WTC11 (cell line): ENCODE measurements around the gene UVRAG. TPM values are rescaled to one million over a fixed set of nuclear protein-coding genes. Genes with fewer than 3 reads are reported as not detected.
A peak's percentile ranks its signal among the peaks of the same experiment; 100 is the strongest.

Experiments used
- ATAC-seq: fragments of 200-7000 bp; cut with Tn5 transposase; 2 replicates; pipeline ENCODE4 v1.10.0; 2021; ENCODE audit warnings: mild to moderate bottlenecking, moderate library complexity
- CTCF ChIA-PET: fragments of 300-600 bp; sonication (Branson Sonifier 250); formaldehyde crosslinking; loops from one replicate; lab custom pipeline; 2021; ENCODE audit warnings: antibody characterized with exemption; lab: Charles Lee
- POLR2A ChIA-PET: fragments of 350-600 bp; sonication (Branson Sonifier 250); formaldehyde crosslinking; loops from one replicate; lab custom pipeline; 2021; ENCODE audit warnings: antibody characterized with exemption; lab: Charles Lee
- DNase-seq: peaks from one replicate; pipeline ENCODE4 v3.0.0; 2021; ENCODE audit warnings: low spot score
- H3K27ac Mint-ChIP-seq: 2 replicates; pipeline ENCODE4 v1.8.0; 2021; ENCODE audit warnings: mixed read lengths
- H3K27me3 Mint-ChIP-seq: 2 replicates; pipeline ENCODE4 v1.8.0; 2021; ENCODE audit warnings: low read depth, mild to moderate bottlenecking, moderate library complexity, mixed read lengths
- H3K36me3 Mint-ChIP-seq: 2 replicates; pipeline ENCODE4 v1.8.0; 2021; ENCODE audit warnings: mixed read lengths
- H3K4me1 Mint-ChIP-seq: 2 replicates; pipeline ENCODE4 v1.8.0; 2022; ENCODE audit warnings: mixed read lengths
- H3K4me3 Mint-ChIP-seq: 2 replicates; pipeline ENCODE4 v1.8.0; 2021; ENCODE audit warnings: mild to moderate bottlenecking, moderate library complexity, mixed read lengths
- H3K9me3 Mint-ChIP-seq: 2 replicates; pipeline ENCODE4 v1.8.0; 2021; ENCODE audit warnings: mixed read lengths
- CBFB ChIP-seq: sonication (generic); formaldehyde crosslinking; IDR thresholded peaks from 2 replicates; pipeline ENCODE4 v1.8.1; 2022; ENCODE audit warnings: mild to moderate bottlenecking, low read depth, missing genetic modification reagents
- CTCF ChIP-seq: fragments of 200-600 bp; IDR thresholded peaks from 2 replicates; pipeline ENCODE4 v1.8.0; 2022; ENCODE audit warnings: antibody characterized with exemption
- EMX1 ChIP-seq: fragments of 250-450 bp; sonication (Bioruptor Pico); IDR thresholded peaks from 2 replicates; pipeline ENCODE4 v1.8.0; 2021; ENCODE audit warnings: mild to moderate bottlenecking
- IRF1 ChIP-seq: sonication (generic); formaldehyde crosslinking; IDR thresholded peaks from 2 replicates; pipeline ENCODE4 v1.8.0; 2023; ENCODE audit warnings: missing genetic modification reagents
- NR1H2 ChIP-seq: sonication (generic); formaldehyde crosslinking; IDR thresholded peaks from 2 replicates; pipeline ENCODE4 v1.9.0; 2021; ENCODE audit warnings: mild to moderate bottlenecking, moderate library complexity, missing genetic modification reagents
- RORB ChIP-seq: fragments of 250-450 bp; sonication (Bioruptor Pico); IDR thresholded peaks from 2 replicates; pipeline ENCODE4 v1.9.0; 2021; ENCODE audit warnings: mild to moderate bottlenecking
- SOX15 ChIP-seq: fragments of 250-450 bp; sonication (Bioruptor Pico); IDR thresholded peaks from 2 replicates; pipeline ENCODE4 v1.9.0; 2021; ENCODE audit warnings: mild to moderate bottlenecking
- TEAD4 ChIP-seq: sonication (generic); formaldehyde crosslinking; IDR thresholded peaks from 2 replicates; pipeline ENCODE4 v1.8.0; 2022; ENCODE audit warnings: mild to moderate bottlenecking, missing genetic modification reagents
- USF2 ChIP-seq: sonication (generic); formaldehyde crosslinking; IDR thresholded peaks from 2 replicates; pipeline ENCODE4 v1.8.1; 2023; ENCODE audit warnings: mild to moderate bottlenecking, missing genetic modification reagents, moderate library complexity
- ZNF121 ChIP-seq: sonication (generic); formaldehyde crosslinking; IDR thresholded peaks from 2 replicates; pipeline ENCODE4 v1.8.0; 2023; ENCODE audit warnings: missing genetic modification reagents
- ZNF263 ChIP-seq: sonication (generic); formaldehyde crosslinking; IDR thresholded peaks from 2 replicates; pipeline ENCODE4 v1.8.1; 2022; ENCODE audit warnings: low read depth, mild to moderate bottlenecking, moderate library complexity, missing genetic modification reagents
- ZNF317 ChIP-seq: sonication (generic); formaldehyde crosslinking; IDR thresholded peaks from 2 replicates; pipeline ENCODE4 v1.8.1; 2023; ENCODE audit warnings: low read depth, mild to moderate bottlenecking, moderate library complexity, missing genetic modification reagents, borderline replicate concordance
- ZNF425 ChIP-seq: fragments of 250-450 bp; sonication (Bioruptor Pico); conservative IDR thresholded peaks from 2 replicates; pipeline ENCODE4 v1.9.0; 2021; ENCODE audit warnings: mild to moderate bottlenecking
- total RNA-seq: library from RNA; stranded (reverse); gene quantifications from 3 replicates; pipeline ENCODE4 v1.2.3, GENCODE V29; 2021

UVRAG gene
- total RNA-seq, 1 experiment from 2014 or later = 14.5 TPM

GRCh38 chr11:75802913-75803820 is 11.8 kb upstream of the UVRAG start:
- ATAC-seq (peak; percentile 95), DNase-seq (peak; percentile 84)
- no peaks in the 10 kb centered on the region for H3K36me3 Mint-ChIP-seq
- TF ChIP-seq CTCF = peak; percentile 82
- no peak for TF ChIP-seq ZNF317 (CRISPR knock-in tag)
- POLR2A ChIA-PET = no interaction called here
- H3K27me3 Mint-ChIP-seq = peaks cover 5% of the 10 kb centered on the region; the same call in 1 of the 2 replicates
- CTCF ChIA-PET = interaction anchor here (0.9 to 4.7 kb wide), 12 partner anchors 10 to 406 kb away, joined by 3 to 37 read pairs (median 7); no protein-coding TSS in a partner anchor
- peaks cover 4% of the 10 kb centered on the region; the same call in 1 of the 2 replicates for H3K4me1 Mint-ChIP-seq
- H3K9me3 Mint-ChIP-seq = no peaks in the 10 kb centered on the region
- no peak overlapping the region for H3K27ac Mint-ChIP-seq
- H3K4me3 Mint-ChIP-seq = no peak overlapping the region

- ATAC-seq (no peak), DNase-seq (no peak)
- no peak overlapping the region for H3K4me3 Mint-ChIP-seq
- peaks cover 3% of the 10 kb centered on the region for H3K27me3 Mint-ChIP-seq
- H3K4me1 Mint-ChIP-seq = peaks cover 19% of the 10 kb centered on the region
- no peak for TF ChIP-seq USF2 (CRISPR knock-in tag)
- TF ChIP-seq EMX1 (CRISPR knock-in tag) = no peak
- TF ChIP-seq TEAD4 (CRISPR knock-in tag) = no peak
- TF ChIP-seq RORB (CRISPR knock-in tag) = no peak
- no peak for TF ChIP-seq ZNF121 (CRISPR knock-in tag)
- TF ChIP-seq IRF1 = no peak
- TF ChIP-seq NR1H2 = no peak
- TF ChIP-seq, all 79 proteins: peak for 0
- CTCF ChIA-PET = no interaction called here
- POLR2A ChIA-PET = no interaction called here
- H3K36me3 Mint-ChIP-seq = no peaks in the 10 kb centered on the region
- H3K27ac Mint-ChIP-seq = no peak overlapping the region
- H3K9me3 Mint-ChIP-seq = no peaks in the 10 kb centered on the region
Measured at GRCh38 chr11:75809111-75809510, 5.9 kb upstream of the UVRAG start.

GRCh38 chr11:75809991-75810390 is 5.0 kb upstream of the UVRAG start:
- peaks cover 19% of the 10 kb centered on the region for H3K4me1 Mint-ChIP-seq
- H3K4me3 Mint-ChIP-seq = no peak overlapping the region
- H3K36me3 Mint-ChIP-seq = no peaks in the 10 kb centered on the region
- DNase-seq = no peak
- ChIA-PET POLR2A (no interaction called here), CTCF (no interaction called here)
- no peaks in the 10 kb centered on the region for H3K9me3 Mint-ChIP-seq
- H3K27me3 Mint-ChIP-seq = peaks cover 3% of the 10 kb centered on the region
- H3K27ac Mint-ChIP-seq = no peak overlapping the region
- TF ChIP-seq CBFB (no peak), SOX15 (CRISPR knock-in tag) (no peak), ZNF425 (no peak), ZNF263 (no peak), ZNF317 (CRISPR knock-in tag) (no peak)
- no peak for ATAC-seq
